ENCODE measurements around the gene GALNT6.

GRCh38 chr12:51434305-51434704, 43.1 kb upstream of the GALNT6 start:
- TF ChIP-seq CTCF (IDR thresholded peaks at IDR 0.05) (no peak), POLR2A (IDR thresholded peaks at IDR 0.05) (no peak)

Measured in lower leg skin (tissue), 3 donors.